Measurements from ENCODE around the gene CCDC187.

Gene CCDC187

DNA sequence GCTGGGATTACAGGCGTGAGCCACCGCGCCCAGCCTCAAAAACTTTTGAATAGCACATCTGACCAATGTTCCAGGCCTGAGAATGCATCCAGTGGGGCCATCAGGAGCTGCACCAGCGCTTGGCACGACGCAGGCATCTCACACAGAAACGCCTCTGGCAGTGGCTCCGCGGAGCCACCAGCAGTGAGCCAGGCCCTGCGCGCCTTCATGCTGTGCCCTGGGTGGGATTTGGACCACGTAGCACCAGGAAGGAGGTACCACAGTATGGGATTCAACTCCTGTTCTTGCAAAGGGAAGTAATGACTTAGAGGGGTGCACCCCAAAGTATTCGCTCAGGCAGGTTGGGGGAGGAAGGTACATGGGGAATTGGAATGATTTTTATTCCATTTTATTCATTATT is 3.0 kb downstream of the CCDC187 start:
- H3K27ac ChIP-seq: no peak overlapping the region
- ChIA-PET CTCF (interaction anchor here (1.6 kb wide), 1 partner anchor 17 kb away, joined by 4 read pairs; no protein-coding TSS in a partner anchor), POLR2A (ENCODE audit: low non-redundant PET) (no interaction called here)
- DNase-seq (ENCODE audit: low spot score): no peak
- TF ChIP-seq, protein P1, sequence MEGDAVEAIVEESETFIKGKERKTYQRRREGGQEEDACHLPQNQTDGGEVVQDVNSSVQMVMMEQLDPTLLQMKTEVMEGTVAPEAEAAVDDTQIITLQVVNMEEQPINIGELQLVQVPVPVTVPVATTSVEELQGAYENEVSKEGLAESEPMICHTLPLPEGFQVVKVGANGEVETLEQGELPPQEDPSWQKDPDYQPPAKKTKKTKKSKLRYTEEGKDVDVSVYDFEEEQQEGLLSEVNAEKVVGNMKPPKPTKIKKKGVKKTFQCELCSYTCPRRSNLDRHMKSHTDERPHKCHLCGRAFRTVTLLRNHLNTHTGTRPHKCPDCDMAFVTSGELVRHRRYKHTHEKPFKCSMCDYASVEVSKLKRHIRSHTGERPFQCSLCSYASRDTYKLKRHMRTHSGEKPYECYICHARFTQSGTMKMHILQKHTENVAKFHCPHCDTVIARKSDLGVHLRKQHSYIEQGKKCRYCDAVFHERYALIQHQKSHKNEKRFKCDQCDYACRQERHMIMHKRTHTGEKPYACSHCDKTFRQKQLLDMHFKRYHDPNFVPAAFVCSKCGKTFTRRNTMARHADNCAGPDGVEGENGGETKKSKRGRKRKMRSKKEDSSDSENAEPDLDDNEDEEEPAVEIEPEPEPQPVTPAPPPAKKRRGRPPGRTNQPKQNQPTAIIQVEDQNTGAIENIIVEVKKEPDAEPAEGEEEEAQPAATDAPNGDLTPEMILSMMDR (conservative IDR thresholded peaks at IDR 0.05; ENCODE audit: low read depth): no peak

DNA sequence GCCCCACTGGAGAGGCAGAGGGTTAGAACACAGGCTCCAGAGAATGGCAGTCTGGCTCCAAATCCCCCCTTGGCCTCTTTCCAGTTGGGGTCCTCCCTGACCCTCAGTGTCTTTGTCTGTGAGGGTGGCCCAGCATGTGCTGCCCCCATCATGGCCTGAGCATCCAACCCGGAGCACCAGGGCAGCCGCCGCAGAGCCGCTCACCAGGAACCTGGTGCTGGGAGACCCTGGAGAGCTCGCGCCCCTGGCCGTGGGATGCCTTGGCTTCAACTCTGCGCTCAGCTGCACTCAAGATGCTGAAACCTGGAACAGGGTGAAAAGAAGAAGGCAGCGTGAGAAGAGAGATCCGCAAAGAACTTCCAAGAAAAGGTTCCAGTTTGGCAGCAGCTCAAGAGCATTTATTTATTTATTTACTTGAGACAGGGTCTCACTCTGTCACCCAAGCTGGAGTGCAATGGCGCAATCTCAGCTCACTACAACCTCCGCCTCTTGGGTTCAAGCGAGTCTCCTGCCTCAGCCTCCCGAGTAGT is 3.8 kb downstream of the CCDC187 start:
- H3K27ac ChIP-seq: no peak overlapping the region
- ChIA-PET CTCF (interaction anchor here (0.5 to 1.6 kb wide), 2 partner anchors 16 to 26 kb away, joined by 3 to 4 read pairs; no protein-coding TSS in a partner anchor), POLR2A (ENCODE audit: low non-redundant PET) (interaction anchor here (0.6 kb wide), 1 partner anchor 517 kb away, joined by 3 read pairs; no protein-coding TSS in a partner anchor)
- TF ChIP-seq, protein P1 (conservative IDR thresholded peaks at IDR 0.05; ENCODE audit: low read depth): no peak
- no peak for DNase-seq (ENCODE audit: low spot score)

DNA sequence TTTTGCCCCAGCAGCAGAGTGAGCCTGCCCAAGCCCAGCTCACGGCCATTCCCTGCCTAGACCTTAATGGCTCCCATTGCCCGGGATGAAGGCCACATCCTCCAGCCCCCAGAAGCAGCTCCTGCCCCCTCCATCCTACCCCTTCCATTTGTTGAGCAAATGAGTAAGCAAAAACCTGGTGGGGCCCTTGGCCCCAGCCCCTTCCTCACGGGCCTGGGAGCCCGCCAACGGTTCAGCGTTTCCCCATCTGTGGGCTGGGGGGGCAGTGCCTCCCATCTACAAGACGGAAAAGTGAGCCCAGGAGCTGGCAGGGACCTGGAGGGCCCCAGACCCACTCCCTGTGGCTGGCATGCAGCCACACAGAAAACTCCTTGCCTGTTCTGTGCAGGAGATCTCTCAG is 4.4 kb downstream of the CCDC187 start:
- TF ChIP-seq, protein P1 (conservative IDR thresholded peaks at IDR 0.05; ENCODE audit: low read depth): no peak
- H3K27ac ChIP-seq: no peak overlapping the region
- POLR2A ChIA-PET (ENCODE audit: low non-redundant PET): interaction anchor here (0.6 kb wide), 1 partner anchor 517 kb away, joined by 3 read pairs; no protein-coding TSS in a partner anchor
- DNase-seq (ENCODE audit: low spot score): no peak
- CTCF ChIA-PET: interaction anchor here (0.5 to 1.6 kb wide), 4 partner anchors 14 to 436 kb away, joined by 3 to 4 read pairs (median 3); no protein-coding TSS in a partner anchor

DNA sequence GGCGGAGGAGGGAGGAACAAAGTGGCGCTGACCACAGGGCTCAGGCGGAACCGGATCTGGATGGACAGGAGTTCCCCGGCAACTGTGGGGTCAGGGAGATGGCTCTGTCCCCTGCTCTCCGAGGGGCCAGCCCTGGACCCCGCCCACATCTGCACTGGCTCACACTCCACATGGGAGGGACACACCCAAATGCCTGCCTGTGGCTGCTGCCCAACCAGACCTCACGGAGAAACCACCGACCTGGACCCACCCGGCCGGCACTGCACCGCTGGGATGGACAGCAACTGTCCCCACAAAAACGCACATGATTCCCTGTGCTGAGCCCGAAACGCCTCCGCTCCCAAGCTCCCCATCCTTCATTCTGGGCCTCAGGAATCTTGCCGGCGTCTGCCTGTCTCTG is 4.8 kb downstream of the CCDC187 start:
- ChIA-PET CTCF (interaction anchor here (0.5 to 0.6 kb wide), 2 partner anchors 14 to 435 kb away, joined by 3 read pairs; no protein-coding TSS in a partner anchor), POLR2A (ENCODE audit: low non-redundant PET) (no interaction called here)
- no peak for DNase-seq (ENCODE audit: low spot score)
- H3K27ac ChIP-seq: no peak overlapping the region
- TF ChIP-seq, protein P1 (conservative IDR thresholded peaks at IDR 0.05; ENCODE audit: low read depth): no peak

DNA sequence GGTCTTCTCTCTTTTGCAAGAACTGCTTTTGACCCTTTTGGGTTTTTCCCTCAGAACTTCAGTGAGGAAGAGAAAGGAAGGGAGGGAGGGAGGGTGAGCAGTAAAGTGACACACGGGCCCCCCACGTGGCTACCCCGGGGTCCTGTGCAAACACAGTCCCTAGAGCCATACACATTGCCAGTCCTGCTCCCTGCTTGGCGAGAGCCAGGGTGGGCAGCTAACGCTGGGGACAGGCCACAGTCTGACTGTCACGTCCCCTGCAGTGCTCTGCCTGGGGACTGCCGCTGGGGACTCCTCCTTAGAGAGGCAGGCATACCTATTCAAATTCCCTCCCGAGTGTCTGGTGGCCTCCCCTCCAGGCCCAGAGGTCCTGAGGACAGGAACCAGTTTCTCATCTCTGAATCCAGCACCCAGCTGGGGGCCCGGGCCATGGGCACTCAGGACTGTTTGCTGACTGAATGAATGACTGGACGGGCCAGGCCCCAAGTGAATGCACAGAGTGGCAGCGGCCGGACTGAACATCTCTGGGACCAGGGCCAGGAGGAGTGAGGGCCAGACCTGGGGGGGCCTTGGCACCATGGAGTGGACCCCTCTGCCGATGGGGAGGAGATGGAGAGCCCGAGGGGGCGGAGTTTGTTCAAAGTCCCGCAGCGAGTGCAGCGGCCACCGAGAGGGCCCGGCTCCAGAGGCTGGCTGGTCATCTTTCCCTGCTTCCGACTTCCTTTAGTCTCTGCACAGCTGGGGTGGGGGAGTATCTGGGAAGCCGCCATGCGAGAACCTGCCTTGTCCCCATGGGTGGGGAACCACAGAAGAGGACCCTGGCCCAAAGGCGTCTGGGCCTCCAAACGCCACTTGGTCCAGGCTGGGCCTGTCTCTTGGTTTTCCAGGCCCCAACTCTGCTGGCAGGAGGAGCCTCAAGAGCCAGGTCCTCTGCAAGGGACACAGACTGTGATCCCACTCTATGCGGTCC is 5.8 kb downstream of the CCDC187 start:
- ChIA-PET CTCF (interaction anchor here (0.6 kb wide), 1 partner anchor 401 kb away, joined by 3 read pairs; no protein-coding TSS in a partner anchor), POLR2A (ENCODE audit: low non-redundant PET) (no interaction called here)
- no peak overlapping the region for H3K27ac ChIP-seq
- TF ChIP-seq, protein P1 (conservative IDR thresholded peaks at IDR 0.05; ENCODE audit: low read depth): no peak
- no peak for DNase-seq (ENCODE audit: low spot score)

DNA sequence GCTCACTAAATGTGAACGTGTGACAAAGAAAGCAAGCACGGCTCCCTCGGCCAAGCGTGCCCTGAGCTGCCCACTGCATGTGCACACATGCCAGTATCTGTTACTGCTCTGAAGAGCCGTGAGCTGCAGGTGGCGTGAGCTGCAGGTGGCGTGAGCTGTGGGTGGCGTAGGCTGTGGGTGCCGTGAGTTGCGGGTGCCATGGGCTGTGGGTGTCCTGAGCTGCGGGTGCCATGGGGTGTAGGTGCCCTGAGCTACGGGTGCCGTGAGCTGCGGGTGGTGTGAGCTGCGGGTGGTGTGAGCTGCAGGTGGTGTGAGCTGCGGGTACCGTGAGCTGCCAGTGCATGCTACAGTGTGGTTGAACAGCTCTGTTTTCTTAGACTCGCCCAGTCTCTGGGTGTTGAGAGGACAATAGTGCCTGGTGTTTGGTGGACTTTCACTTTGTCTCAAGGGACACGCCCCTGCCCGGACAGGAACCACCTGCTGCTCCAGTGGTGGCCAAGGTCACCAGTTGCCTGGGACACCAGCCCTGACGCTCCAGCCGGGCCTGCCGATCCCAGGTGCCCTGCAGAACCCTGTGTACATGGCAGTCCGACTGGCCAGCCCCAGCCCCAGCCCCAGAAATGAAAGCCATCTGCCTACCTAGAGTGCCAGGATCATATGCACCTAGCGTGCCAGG is 6.7 kb downstream of the CCDC187 start:
- peak; percentile 66 for DNase-seq (ENCODE audit: low spot score)
- H3K27ac ChIP-seq: peak overlapping the region; percentile 31
- POLR2A ChIA-PET (ENCODE audit: low non-redundant PET): interaction anchor here (0.6 to 0.7 kb wide), 2 partner anchors 9 to 1274 kb away, joined by 3 read pairs; no protein-coding TSS in a partner anchor
- TF ChIP-seq, protein P1 (conservative IDR thresholded peaks at IDR 0.05; ENCODE audit: low read depth): no peak
- CTCF ChIA-PET: interaction anchor here (0.5 to 1.5 kb wide), 5 partner anchors 13 to 402 kb away, joined by 3 to 5 read pairs (median 4); no protein-coding TSS in a partner anchor
